Activated naive CD8-positive, alpha-beta T cell treated with anti-CD3 and anti-CD28 coated beads, Interleukin-2, amount 50 U/mL, for 24 hours (primary cell): Measurements from ENCODE around the gene TRHDE.

Experiments used
- ATAC-seq: fragments of 150-1000 bp; cut with Tn5 transposase; one replicate; pipeline ENCODE4 v1.10.0; 2021
- DNase-seq: peaks from one replicate; pipeline ENCODE4 v3.0.0; 2021
- H3K27ac Mint-ChIP-seq: one replicate; pipeline ENCODE4 v1.8.0; 2021; ENCODE audit warnings: mild to moderate bottlenecking, mixed read lengths
- H3K27me3 Mint-ChIP-seq: one replicate; pipeline ENCODE4 v1.8.0; 2021; ENCODE audit warnings: mixed read lengths
- H3K36me3 Mint-ChIP-seq: one replicate; pipeline ENCODE4 v1.8.0; 2021; ENCODE audit warnings: low read depth, mixed read lengths
- H3K4me1 Mint-ChIP-seq: one replicate; pipeline ENCODE4 v1.8.0; 2021; ENCODE audit warnings: mixed read lengths
- H3K4me3 Mint-ChIP-seq: one replicate; pipeline ENCODE4 v1.8.0; 2021; ENCODE audit warnings: mild to moderate bottlenecking, moderate library complexity, mixed read lengths
- H3K9me3 Mint-ChIP-seq: one replicate; pipeline ENCODE4 v1.8.0; 2021; ENCODE audit warnings: mixed read lengths

The TRHDE gene

GRCh38 chr12:72465155-72465554, 193.0 kb downstream of the TRHDE start:
- Mint-ChIP-seq H3K27me3 (no peaks in the 10 kb centered on the region), H3K27ac (no peak overlapping the region), H3K9me3 (peaks cover 9% of the 10 kb centered on the region), H3K4me3 (no peak overlapping the region), H3K36me3 (no peaks in the 10 kb centered on the region), H3K4me1 (no peaks in the 10 kb centered on the region)
- DNase-seq (no peak), ATAC-seq (no peak)

- DNase-seq: no peak
- Mint-ChIP-seq H3K27me3 (no peaks in the 10 kb centered on the region), H3K4me3 (no peak overlapping the region), H3K4me1 (no peaks in the 10 kb centered on the region), H3K36me3 (no peaks in the 10 kb centered on the region), H3K27ac (no peak overlapping the region), H3K9me3 (peaks cover 9% of the 10 kb centered on the region)
- no peak for ATAC-seq
These were observed 193.9 kb downstream of the TRHDE start for GRCh38 chr12:72465940-72466630.

DNA sequence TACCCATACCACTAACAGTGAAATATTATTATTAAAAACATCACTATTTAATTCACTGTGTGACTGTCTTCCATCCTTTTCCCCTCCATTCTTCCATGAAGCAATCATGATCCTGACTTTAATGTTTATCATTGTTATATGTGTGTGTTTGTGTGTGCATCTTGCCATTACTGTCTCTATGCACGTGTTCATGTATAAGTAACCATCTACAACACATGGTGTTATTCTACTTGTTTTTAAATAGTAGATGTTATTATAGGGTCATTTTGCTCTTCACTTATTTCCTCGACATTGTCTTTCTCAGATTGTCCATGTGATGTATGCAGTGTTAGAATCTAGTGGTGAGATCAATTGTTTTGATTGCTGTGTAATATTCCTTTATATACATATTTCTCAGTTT, 195.8 kb downstream of the TRHDE start:
- DNase-seq (no peak), ATAC-seq (no peak)
- Mint-ChIP-seq H3K27ac (no peak overlapping the region), H3K36me3 (no peaks in the 10 kb centered on the region), H3K9me3 (peaks cover 9% of the 10 kb centered on the region), H3K27me3 (no peaks in the 10 kb centered on the region), H3K4me3 (no peak overlapping the region), H3K4me1 (no peaks in the 10 kb centered on the region)

GRCh38 chr12:72468505-72468904, 196.3 kb downstream of the TRHDE start:
- no peak for ATAC-seq
- no peaks in the 10 kb centered on the region for H3K4me1 Mint-ChIP-seq
- no peak overlapping the region for H3K27ac Mint-ChIP-seq
- H3K4me3 Mint-ChIP-seq: no peak overlapping the region
- no peaks in the 10 kb centered on the region for H3K27me3 Mint-ChIP-seq
- DNase-seq: no peak
- peaks cover 9% of the 10 kb centered on the region for H3K9me3 Mint-ChIP-seq
- H3K36me3 Mint-ChIP-seq: no peaks in the 10 kb centered on the region

GRCh38 chr12:72471806-72472205, 199.6 kb downstream of the TRHDE start:
- Mint-ChIP-seq H3K9me3 (peaks cover 6% of the 10 kb centered on the region), H3K27ac (no peak overlapping the region), H3K4me3 (no peak overlapping the region), H3K27me3 (no peaks in the 10 kb centered on the region), H3K4me1 (no peaks in the 10 kb centered on the region), H3K36me3 (no peaks in the 10 kb centered on the region)
- ATAC-seq: no peak
- no peak for DNase-seq

GRCh38 chr12:72472350-72472749, 200.2 kb downstream of the TRHDE start:
- no peak overlapping the region for H3K4me3 Mint-ChIP-seq
- ATAC-seq: no peak

DNA sequence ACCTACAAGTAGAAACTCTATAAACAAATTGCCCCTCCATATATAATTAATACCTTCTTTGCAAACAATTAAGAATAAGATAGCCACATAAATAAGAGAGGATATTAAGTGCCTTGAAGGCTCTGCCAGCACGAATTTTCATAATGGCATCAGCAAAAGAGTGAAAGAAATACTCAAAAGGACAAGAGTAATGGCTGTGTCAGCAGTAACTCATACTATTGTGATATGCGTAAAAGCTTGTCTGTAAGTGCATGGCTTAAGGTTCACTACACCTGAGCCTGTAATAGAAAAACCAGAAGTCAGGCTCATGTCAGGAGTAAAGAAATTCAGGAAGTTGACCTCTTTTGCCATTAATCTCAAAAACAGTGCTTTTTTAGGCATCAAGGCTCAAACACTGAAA, 204.1 kb downstream of the TRHDE start:
- Mint-ChIP-seq H3K4me1 (no peaks in the 10 kb centered on the region), H3K27ac (no peak overlapping the region), H3K9me3 (no peaks in the 10 kb centered on the region), H3K4me3 (no peak overlapping the region), H3K36me3 (no peaks in the 10 kb centered on the region), H3K27me3 (no peaks in the 10 kb centered on the region)
- ATAC-seq: no peak
- no peak for DNase-seq

More at GRCh38 chr12:72472350-72472749, 200.2 kb downstream of the TRHDE start:
- Mint-ChIP-seq H3K9me3 (peaks cover 6% of the 10 kb centered on the region), H3K4me1 (no peaks in the 10 kb centered on the region), H3K36me3 (no peaks in the 10 kb centered on the region), H3K27ac (no peak overlapping the region), H3K27me3 (no peaks in the 10 kb centered on the region)
- no peak for DNase-seq

- H3K27ac Mint-ChIP-seq: no peak overlapping the region
- no peak for DNase-seq
These were observed 213.0 kb downstream of the TRHDE start for GRCh38 chr12:72485017-72485701.

GRCh38 chr12:72491426-72491825, 219.3 kb downstream of the TRHDE start:
- H3K4me3 Mint-ChIP-seq: no peak overlapping the region
- no peak for ATAC-seq
- no peak overlapping the region for H3K27ac Mint-ChIP-seq
- no peaks in the 10 kb centered on the region for H3K36me3 Mint-ChIP-seq
- no peaks in the 10 kb centered on the region for H3K4me1 Mint-ChIP-seq
- H3K27me3 Mint-ChIP-seq: no peaks in the 10 kb centered on the region
- peaks cover 10% of the 10 kb centered on the region for H3K9me3 Mint-ChIP-seq
- no peak for DNase-seq

More at GRCh38 chr12:72485017-72485701, 213.0 kb downstream of the TRHDE start:
- no peaks in the 10 kb centered on the region for H3K36me3 Mint-ChIP-seq
- no peaks in the 10 kb centered on the region for H3K4me1 Mint-ChIP-seq
- H3K4me3 Mint-ChIP-seq: no peak overlapping the region
- ATAC-seq: no peak
- no peaks in the 10 kb centered on the region for H3K9me3 Mint-ChIP-seq
- no peaks in the 10 kb centered on the region for H3K27me3 Mint-ChIP-seq

GRCh38 chr12:72493407-72493806, 221.2 kb downstream of the TRHDE start:
- H3K27ac Mint-ChIP-seq: no peak overlapping the region
- no peaks in the 10 kb centered on the region for H3K4me1 Mint-ChIP-seq
- no peak for DNase-seq
- ATAC-seq: no peak
- H3K36me3 Mint-ChIP-seq: no peaks in the 10 kb centered on the region
- peaks cover 10% of the 10 kb centered on the region for H3K9me3 Mint-ChIP-seq
- no peak overlapping the region for H3K4me3 Mint-ChIP-seq
- no peaks in the 10 kb centered on the region for H3K27me3 Mint-ChIP-seq

DNA sequence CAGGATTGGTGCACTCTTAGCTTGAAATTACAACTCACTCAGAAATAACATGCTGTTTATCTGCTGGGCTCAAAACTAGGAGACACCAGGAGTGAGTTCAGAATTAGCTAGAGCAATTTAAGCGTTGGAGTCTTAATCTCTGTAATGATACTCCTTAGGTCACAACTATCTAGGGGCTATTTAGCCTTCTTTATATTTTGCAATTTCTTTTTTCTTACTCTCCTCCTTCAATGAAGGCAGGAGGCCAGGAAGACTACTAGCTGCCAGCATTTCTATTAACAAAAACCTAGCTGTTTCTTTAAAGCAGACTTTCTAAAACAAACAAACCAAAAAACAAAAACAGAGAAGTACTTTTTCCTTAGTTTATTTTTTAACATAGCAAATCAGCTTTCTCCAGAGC, 226.2 kb downstream of the TRHDE start:
- no peaks in the 10 kb centered on the region for H3K4me1 Mint-ChIP-seq
- H3K36me3 Mint-ChIP-seq: no peaks in the 10 kb centered on the region
- H3K27ac Mint-ChIP-seq: no peak overlapping the region
- no peak for DNase-seq
- no peaks in the 10 kb centered on the region for H3K27me3 Mint-ChIP-seq
- no peak overlapping the region for H3K4me3 Mint-ChIP-seq
- peaks cover 14% of the 10 kb centered on the region for H3K9me3 Mint-ChIP-seq
- ATAC-seq: no peak

DNA sequence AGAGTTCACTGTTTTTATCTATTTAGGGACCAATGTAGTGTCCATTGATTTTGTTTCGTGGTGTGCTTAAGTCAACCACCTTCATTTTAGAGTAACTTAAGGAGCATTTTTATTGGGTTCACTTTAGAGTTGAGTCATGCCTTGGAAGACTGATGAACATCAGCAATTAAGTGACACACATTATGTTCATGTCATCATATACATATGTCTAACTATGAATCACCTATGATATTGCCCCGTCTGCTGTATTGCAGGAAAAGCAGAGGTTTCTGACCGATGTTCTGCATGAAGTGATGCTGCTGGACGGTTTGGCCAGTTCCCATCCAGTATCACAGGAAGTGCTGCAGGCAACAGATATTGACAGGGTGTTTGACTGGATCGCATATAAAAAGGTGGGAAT, 227.1 kb downstream of the TRHDE start:
- Mint-ChIP-seq H3K4me1 (no peaks in the 10 kb centered on the region), H3K27me3 (no peaks in the 10 kb centered on the region), H3K27ac (no peak overlapping the region), H3K4me3 (no peak overlapping the region), H3K36me3 (no peaks in the 10 kb centered on the region), H3K9me3 (peaks cover 17% of the 10 kb centered on the region)
- no peak for ATAC-seq
- no peak for DNase-seq

- Mint-ChIP-seq H3K9me3 (peaks cover 19% of the 10 kb centered on the region), H3K4me3 (no peak overlapping the region), H3K27me3 (no peaks in the 10 kb centered on the region), H3K27ac (no peak overlapping the region), H3K4me1 (no peaks in the 10 kb centered on the region), H3K36me3 (no peaks in the 10 kb centered on the region)
- DNase-seq: no peak
- ATAC-seq: no peak
These were observed 230.4 kb downstream of the TRHDE start for GRCh38 chr12:72502546-72502945.

DNA sequence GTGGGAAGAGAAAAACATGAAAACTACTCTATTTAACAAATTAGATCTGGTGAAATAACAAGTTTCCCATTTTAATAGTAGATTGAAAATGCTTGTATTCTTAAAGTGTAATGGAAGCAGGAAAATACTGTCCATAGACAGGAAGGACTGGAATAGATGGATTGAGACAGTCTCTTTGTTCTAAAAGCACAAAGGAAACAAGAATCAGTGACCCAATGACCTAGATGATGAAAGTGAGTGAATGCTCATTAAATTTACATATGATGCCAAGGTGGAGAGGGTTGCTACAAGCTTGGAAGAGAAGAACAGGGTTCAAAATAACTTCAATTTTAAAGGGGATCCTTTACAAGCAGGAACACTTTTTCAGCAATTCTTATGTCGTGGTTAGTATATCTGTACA, 233.1 kb downstream of the TRHDE start:
- Mint-ChIP-seq H3K36me3 (no peaks in the 10 kb centered on the region), H3K9me3 (peaks cover 19% of the 10 kb centered on the region), H3K27me3 (no peaks in the 10 kb centered on the region), H3K27ac (no peak overlapping the region), H3K4me3 (no peak overlapping the region), H3K4me1 (no peaks in the 10 kb centered on the region)
- no peak for DNase-seq
- no peak for ATAC-seq

DNA sequence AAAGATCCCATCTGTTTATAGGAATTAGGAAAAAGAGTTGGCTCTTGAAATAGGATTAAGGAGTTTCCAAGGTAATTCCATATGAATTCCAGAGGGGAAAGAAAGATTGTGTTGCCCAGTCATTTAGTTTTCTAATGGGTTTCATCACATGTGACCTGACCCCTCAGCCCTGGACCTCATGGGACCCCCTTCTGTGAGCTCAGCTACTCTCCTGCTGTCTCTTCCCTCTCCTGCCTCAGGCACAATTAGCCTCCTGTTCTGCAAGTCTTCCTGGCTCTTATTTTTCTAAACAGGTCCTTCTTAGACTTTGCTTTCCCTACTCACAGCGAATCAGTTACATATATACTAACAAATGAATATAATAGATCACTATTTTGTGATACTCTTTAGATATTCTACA, 237.7 kb downstream of the TRHDE start:
- Mint-ChIP-seq H3K36me3 (no peaks in the 10 kb centered on the region), H3K4me1 (no peaks in the 10 kb centered on the region), H3K9me3 (peaks cover 10% of the 10 kb centered on the region)

More for the DNA sequence above, 237.7 kb downstream of the TRHDE start:
- ATAC-seq (no peak), DNase-seq (no peak)
- Mint-ChIP-seq H3K27ac (no peak overlapping the region), H3K27me3 (no peaks in the 10 kb centered on the region), H3K4me3 (no peak overlapping the region)
